HCT116 (cell line): Measurements from ENCODE around the gene MIA2. TPM values are rescaled to one million over a fixed set of nuclear protein-coding genes. Genes with fewer than 3 reads are reported as not detected.

Experiments
- ATAC-seq: fragments of 200-7000 bp; cut with Tn5 transposase; 2 replicates; pipeline ENCODE4 v1.9.1; 2020; ENCODE audit warnings: mild to moderate bottlenecking, moderate library complexity
- BruUV-seq: library from RNA; stranded (reverse); fragments of 400-500 nt; replicated peaks from 2 replicates; lab custom pipeline; 2021; lab: Mats Ljungman, UMichigan
- CTCF ChIA-PET: fragments of 300-600 bp; sonication (Branson Sonifier 250); formaldehyde crosslinking; loops from one replicate; lab custom pipeline; 2021; ENCODE audit warnings: antibody characterized with exemption; lab: Charles Lee
- POLR2A ChIA-PET: fragments of 300-600, 350-600 bp; sonication (Branson Sonifier 250); formaldehyde crosslinking; loops from one replicate; lab custom pipeline; 2021; ENCODE audit warnings: antibody characterized with exemption; lab: Charles Lee
- RAD21 ChIA-PET, 2 experiments: fragments of 300-600 bp; sonication (Branson Sonifier 250); formaldehyde crosslinking; loops; one replicate each; lab custom pipeline; 2023; ENCODE audit warnings: low total read pairs in 2 of 2; ENCODE audit not compliant: uncharacterized antibody in 2 of 2, unreplicated experiment in 2 of 2, low non-redundant PET in 1 of 2; lab: Charles Lee
- DNase-seq: peaks from one replicate; pipeline ENCODE4 v3.0.0-alpha.2; 2010; ENCODE audit warnings: low read depth, low spot score
- H2AFZ ChIP-seq: fragments of 200-600 bp; shearing (Covaris generic), sonication (generic); 2 replicates; pipeline ENCODE4 v1.6.1; 2017; ENCODE audit warnings: low read depth, mixed run types, mixed read lengths, antibody characterized with exemption, low read length; ENCODE audit not compliant: poor library complexity, severe bottlenecking
- H3K27ac ChIP-seq: 2 replicates; pipeline ENCODE4 v1.5.1; 2012; ENCODE audit warnings: low read depth, low read length
- H3K27me3 ChIP-seq: fragments of 200-600 bp; sonication (generic); 2 replicates; pipeline ENCODE4 v1.6.1; 2016; ENCODE audit warnings: mixed run types, low read length, mixed read lengths; ENCODE audit not compliant: insufficient read depth
- H3K36me3 ChIP-seq, 2 experiments: fragments of 200-500 bp in 1 of 2; fragments of 200-600 bp in 1 of 2; sonication (Bioruptor generic) in 1 of 2; sonication (generic) in 1 of 2; 2 replicates each; pipeline versions ENCODE4 v1.5.1 to v1.6.1; 2014 to 2016; ENCODE audit warnings: low read length in 2 of 2, inconsistent platforms in 1 of 2, mixed read lengths in 1 of 2, mixed run types in 1 of 2; ENCODE audit not compliant: insufficient read depth in 2 of 2, control insufficient read depth in 1 of 2
- H3K4me1 ChIP-seq, 2 experiments: fragments of 200-600 bp in 1 of 2; sonication (generic) in 1 of 2; 2 replicates each; pipeline versions ENCODE4 v1.5.1 to v1.6.1; 2012 to 2017; ENCODE audit warnings: low read length in 2 of 2, inconsistent platforms in 1 of 2, mild to moderate bottlenecking in 1 of 2, mixed read lengths in 1 of 2, mixed run types in 1 of 2, moderate library complexity in 1 of 2; ENCODE audit not compliant: insufficient read depth in 2 of 2, control insufficient read depth in 1 of 2
- H3K4me2 ChIP-seq: fragments of 200-600 bp; sonication (generic); 2 replicates; pipeline ENCODE4 v1.6.1; 2017; ENCODE audit warnings: mixed run types, low read length, mixed read lengths
- H3K4me3 ChIP-seq, 2 experiments: fragments of 200-600 bp in 1 of 2; sonication (generic) in 1 of 2; replicated peaks in 1 of 2; 2 replicates each; pipeline ENCODE4 v1.5.1; 2011 to 2016; ENCODE audit warnings: low read length in 2 of 2, control low read depth in 1 of 2, low read depth in 1 of 2, mild to moderate bottlenecking in 1 of 2, mixed read lengths in 1 of 2, mixed run types in 1 of 2
- H3K79me2 ChIP-seq: fragments of 200-600 bp; sonication (generic); 2 replicates; pipeline ENCODE4 v1.6.1; 2017; ENCODE audit warnings: mild to moderate bottlenecking, mixed run types, low read length, moderate library complexity, mixed read lengths; ENCODE audit not compliant: insufficient read depth
- H3K9ac ChIP-seq: fragments of 200-600 bp; sonication (generic); 2 replicates; pipeline ENCODE4 v1.6.1; 2016; ENCODE audit warnings: low read length, mixed read lengths
- H3K9me2 ChIP-seq: fragments of 200-600 bp; sonication (generic), shearing (Covaris generic); 2 replicates; pipeline ENCODE4 v1.6.1; 2017; ENCODE audit warnings: mixed run types, mild to moderate bottlenecking, moderate library complexity; ENCODE audit not compliant: insufficient read depth
- H3K9me3 ChIP-seq, 2 experiments: fragments of 200-500 bp in 1 of 2; fragments of 200-600 bp in 1 of 2; sonication (Bioruptor generic) in 1 of 2; sonication (generic) in 1 of 2; 2 replicates each; pipeline ENCODE4 v1.6.1; 2014 to 2017; ENCODE audit warnings: low read length in 2 of 2, mixed read lengths in 2 of 2, inconsistent platforms in 1 of 2, low read depth in 1 of 2, mild to moderate bottlenecking in 1 of 2, mixed run types in 1 of 2, moderate library complexity in 1 of 2; ENCODE audit not compliant: control insufficient read depth in 1 of 2, insufficient read depth in 1 of 2
- H4K20me1 ChIP-seq: fragments of 200-600 bp; sonication (generic), shearing (Covaris generic); 2 replicates; pipeline ENCODE4 v1.6.1; 2017; ENCODE audit warnings: mixed run types, mild to moderate bottlenecking, moderate library complexity; ENCODE audit not compliant: insufficient read depth
- ATF3 ChIP-seq: IDR thresholded peaks from 2 replicates; pipeline ENCODE4 v1.6.1; 2012
- CBX3 ChIP-seq: IDR thresholded peaks from 2 replicates; pipeline ENCODE4 v1.6.1; 2012; ENCODE audit warnings: low read depth
- ELF1 ChIP-seq: IDR thresholded peaks from 2 replicates; pipeline ENCODE4 v1.6.1; 2012; ENCODE audit warnings: low read depth, borderline replicate concordance
- RAD21 ChIP-seq: IDR thresholded peaks from 2 replicates; pipeline ENCODE4 v1.6.1; 2012; ENCODE audit warnings: low read depth, mild to moderate bottlenecking
- REST ChIP-seq: IDR thresholded peaks from 2 replicates; pipeline ENCODE4 v1.6.1; 2012; ENCODE audit warnings: low read depth
- ZFX ChIP-seq: fragments of 450-650 bp; IDR thresholded peaks from 2 replicates; pipeline ENCODE4 v1.6.1; 2017
- intact Hi-C: fragments of 100-400 bp; cut with micrococcal nuclease; formaldehyde crosslinking; loops from 2 replicates; pipeline ENCODE4 v1.10.0; 2022
- total RNA-seq: library from RNA; stranded (reverse); gene quantifications from one replicate; pipeline ENCODE4 v1.2.1, GENCODE V29; 2021; ENCODE audit not compliant: unreplicated experiment

Gene MIA2
- total RNA-seq, 1 experiment from 2014 or later, result 31.1 TPM

GRCh38 chr14:39316830-39317553 lies 83.3 kb downstream of the MIA2 start:
- H3K79me2 ChIP-seq, result no peaks in the 10 kb centered on the region
- ATAC-seq, result no peak
- ChIA-PET POLR2A (no interaction called here), RAD21 (no interaction called here), CTCF (no interaction called here)
- no peaks in the 10 kb centered on the region for H3K9me2 ChIP-seq
- no peak for TF ChIP-seq ATF3
- no peak for TF ChIP-seq ELF1
- TF ChIP-seq REST, result no peak
- TF ChIP-seq ZFX, result no peak
- no peak for TF ChIP-seq RAD21
- no peak for TF ChIP-seq CBX3
- intact Hi-C loops, result no loop called here
- H3K9ac ChIP-seq, result no peak overlapping the region
- DNase-seq, result no peak
- H3K4me1 ChIP-seq, result no peaks in the 10 kb centered on the region
- no peaks in the 10 kb centered on the region for H3K27me3 ChIP-seq
- no peaks in the 10 kb centered on the region for H3K9me3 ChIP-seq
- no peak overlapping the region for H2AFZ ChIP-seq
- H3K4me3 ChIP-seq, result no peak overlapping the region
- BruUV-seq, result no TSS peak
- H3K27ac ChIP-seq, result no peak overlapping the region
- no peak overlapping the region for H3K4me2 ChIP-seq
- no peaks in the 10 kb centered on the region for H4K20me1 ChIP-seq
- H3K36me3 ChIP-seq, result peaks cover 3 to 4% of the 10 kb centered on the region in 2 experiments; a peak in 3 of 4 replicates
